Measurements from ENCODE around the gene TPO.

The TPO gene

GRCh38 chr2:1422131-1422530, 8.9 kb downstream of the TPO start:
- peaks cover 19% of the 10 kb centered on the region for H3K27me3 Mint-ChIP-seq (ENCODE audit: low read depth)
- no peaks in the 10 kb centered on the region for H3K36me3 Mint-ChIP-seq (ENCODE audit: low read depth)
- no peaks in the 10 kb centered on the region for H3K4me1 Mint-ChIP-seq
- no peak overlapping the region for H3K4me3 Mint-ChIP-seq
- peaks cover 10% of the 10 kb centered on the region for H3K9me3 Mint-ChIP-seq
- no peak overlapping the region for H3K27ac Mint-ChIP-seq
- TF ChIP-seq CTCF (IDR thresholded peaks at IDR 0.05; ENCODE audit: unreplicated experiment in 3 of 3): no peak

GRCh38 chr2:1422716-1423285, 9.5 kb downstream of the TPO start:
- Mint-ChIP-seq H3K4me1 (no peaks in the 10 kb centered on the region), H3K36me3 (ENCODE audit: low read depth) (no peaks in the 10 kb centered on the region), H3K27ac (no peak overlapping the region), H3K9me3 (peaks cover 10% of the 10 kb centered on the region), H3K27me3 (ENCODE audit: low read depth) (peaks cover 19% of the 10 kb centered on the region), H3K4me3 (no peak overlapping the region)
- no peak for TF ChIP-seq CTCF (IDR thresholded peaks at IDR 0.05; ENCODE audit: unreplicated experiment in 3 of 3)

GRCh38 chr2:1427086-1427485, 13.8 kb downstream of the TPO start:
- Mint-ChIP-seq H3K27ac (no peak overlapping the region), H3K4me3 (no peak overlapping the region)

GRCh38 chr2:1429895-1430294, 16.6 kb downstream of the TPO start:
- TF ChIP-seq CTCF (IDR thresholded peaks at IDR 0.05; ENCODE audit: unreplicated experiment in 3 of 3): no peak
- Mint-ChIP-seq H3K9me3 (peaks cover 4% of the 10 kb centered on the region), H3K27ac (no peak overlapping the region), H3K4me3 (no peak overlapping the region), H3K27me3 (ENCODE audit: low read depth) (no peaks in the 10 kb centered on the region), H3K4me1 (no peaks in the 10 kb centered on the region), H3K36me3 (ENCODE audit: low read depth) (no peaks in the 10 kb centered on the region)

More at GRCh38 chr2:1427086-1427485, 13.8 kb downstream of the TPO start:
- peaks cover 10% of the 10 kb centered on the region for H3K9me3 Mint-ChIP-seq
- H3K36me3 Mint-ChIP-seq (ENCODE audit: low read depth): no peaks in the 10 kb centered on the region
- no peak for TF ChIP-seq CTCF (IDR thresholded peaks at IDR 0.05; ENCODE audit: unreplicated experiment in 3 of 3)
- H3K4me1 Mint-ChIP-seq: no peaks in the 10 kb centered on the region
- H3K27me3 Mint-ChIP-seq (ENCODE audit: low read depth): peaks cover 10% of the 10 kb centered on the region

DNA sequence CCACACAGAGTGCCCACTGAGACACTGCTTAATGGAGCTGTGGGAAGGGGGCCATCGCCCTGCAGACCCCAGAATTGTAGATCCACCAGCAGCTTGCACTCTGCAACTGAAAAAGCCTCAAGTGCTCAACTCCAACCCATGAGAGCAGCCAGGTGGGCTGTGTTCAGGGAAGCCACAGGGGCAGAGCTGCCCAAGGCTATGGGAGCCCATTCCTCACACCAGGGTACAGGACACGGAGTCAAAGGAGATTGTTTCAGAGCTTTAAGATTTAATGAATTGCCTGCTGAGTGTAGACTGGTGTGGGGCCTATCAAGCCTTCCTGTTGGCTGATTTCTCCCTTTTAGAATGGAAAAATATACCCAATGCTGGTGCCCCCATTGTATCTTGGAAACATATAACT, 17.2 kb downstream of the TPO start:
- Mint-ChIP-seq H3K36me3 (ENCODE audit: low read depth) (no peaks in the 10 kb centered on the region), H3K27ac (no peak overlapping the region), H3K27me3 (ENCODE audit: low read depth) (no peaks in the 10 kb centered on the region)

More for the DNA sequence above, 17.2 kb downstream of the TPO start:
- Mint-ChIP-seq H3K4me1 (no peaks in the 10 kb centered on the region), H3K4me3 (no peak overlapping the region), H3K9me3 (no peaks in the 10 kb centered on the region)
- TF ChIP-seq CTCF (IDR thresholded peaks at IDR 0.05; ENCODE audit: unreplicated experiment in 3 of 3): no peak
